Erythroblast (primary cell): ENCODE measurements around the gene ZNF92.

ENCODE experiments used
- GATA1 ChIP-seq: IDR thresholded peaks from 2 replicates; pipeline ENCODE4 v1.6.1; 2011; ENCODE audit warnings: low read depth, mild to moderate bottlenecking, control low read depth, low read length, moderate library complexity
- POLR2A ChIP-seq: IDR thresholded peaks from 2 replicates; pipeline ENCODE4 v1.6.1; 2011; ENCODE audit warnings: mild to moderate bottlenecking, low read length

DNA sequence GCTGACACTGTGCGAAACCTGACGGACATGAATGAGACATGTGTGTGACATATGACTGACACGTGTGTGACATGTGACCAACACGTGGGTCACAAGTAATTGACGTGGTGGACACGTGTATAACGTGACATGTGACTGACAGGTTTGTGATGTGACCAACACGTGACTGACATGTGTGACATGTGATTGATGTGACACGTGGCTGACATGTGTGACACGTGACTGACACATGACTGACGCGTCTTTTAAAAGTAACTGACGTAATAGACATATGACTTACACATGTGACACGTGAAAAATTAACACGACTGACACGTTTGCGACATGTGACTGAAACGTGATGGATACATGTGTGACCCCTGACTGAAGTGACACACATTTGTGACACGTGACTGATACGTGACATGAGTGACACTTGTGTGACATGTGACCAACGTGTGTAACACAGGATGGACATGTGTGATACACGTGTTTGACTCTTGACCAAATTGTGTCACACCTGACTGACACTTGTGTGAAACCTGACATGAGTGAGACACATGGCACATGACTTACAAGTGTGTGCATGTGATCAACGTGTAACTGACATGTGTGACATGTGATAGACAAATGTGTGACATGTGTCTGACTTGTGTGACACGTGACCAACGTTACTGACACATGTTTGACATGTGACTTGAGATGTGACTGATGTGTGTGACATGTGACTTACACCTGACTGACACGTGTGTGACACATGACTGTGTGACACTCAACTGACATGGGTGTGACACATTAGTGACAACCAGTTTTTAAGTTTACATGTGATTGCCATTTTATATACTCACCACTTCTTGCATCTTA, 56.9 kb downstream of the ZNF92 start:
- TF ChIP-seq POLR2A (no peak), GATA1 (no peak)
